Lower leg skin (tissue), 3 donors: ENCODE measurements around the gene SLC25A13.

Experiments
- POLR2A ChIP-seq, 2 donors: fragments of 450-650 bp; IDR thresholded peaks; one replicate each; pipeline ENCODE4 v1.6.1; 2016 to 2017; ENCODE audit warnings: antibody characterized with exemption in 2 of 2, mild to moderate bottlenecking in 1 of 2, moderate library complexity in 1 of 2
- TF ChIP-seq, protein P1 (sequence below), 3 donors: fragments of 450-650 bp; IDR thresholded peaks; one replicate each; pipeline ENCODE4 v1.5.1; 2016; ENCODE audit warnings: antibody characterized with exemption in 3 of 3, mild to moderate bottlenecking in 3 of 3, moderate library complexity in 2 of 3

DNA sequence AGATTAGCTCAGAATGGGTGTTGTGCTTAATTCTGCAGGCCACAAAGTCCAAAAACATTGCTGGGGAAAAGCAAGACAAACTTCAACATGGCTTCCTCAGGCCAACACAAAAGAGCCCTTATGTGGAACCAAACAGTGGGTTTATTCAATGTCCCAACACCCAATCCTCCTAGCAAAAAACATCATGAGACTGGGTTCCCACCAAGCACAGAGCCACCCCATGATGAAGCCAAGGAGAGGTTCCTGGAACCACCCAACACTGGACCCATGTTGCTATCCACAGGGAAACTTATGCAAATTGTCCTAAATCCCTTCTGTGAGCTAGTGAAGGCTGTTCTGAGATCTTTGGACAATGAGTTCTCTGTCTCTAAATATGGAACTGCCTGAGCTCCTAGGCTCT, 24.0 kb downstream of the SLC25A13 start:
- TF ChIP-seq, protein P1, sequence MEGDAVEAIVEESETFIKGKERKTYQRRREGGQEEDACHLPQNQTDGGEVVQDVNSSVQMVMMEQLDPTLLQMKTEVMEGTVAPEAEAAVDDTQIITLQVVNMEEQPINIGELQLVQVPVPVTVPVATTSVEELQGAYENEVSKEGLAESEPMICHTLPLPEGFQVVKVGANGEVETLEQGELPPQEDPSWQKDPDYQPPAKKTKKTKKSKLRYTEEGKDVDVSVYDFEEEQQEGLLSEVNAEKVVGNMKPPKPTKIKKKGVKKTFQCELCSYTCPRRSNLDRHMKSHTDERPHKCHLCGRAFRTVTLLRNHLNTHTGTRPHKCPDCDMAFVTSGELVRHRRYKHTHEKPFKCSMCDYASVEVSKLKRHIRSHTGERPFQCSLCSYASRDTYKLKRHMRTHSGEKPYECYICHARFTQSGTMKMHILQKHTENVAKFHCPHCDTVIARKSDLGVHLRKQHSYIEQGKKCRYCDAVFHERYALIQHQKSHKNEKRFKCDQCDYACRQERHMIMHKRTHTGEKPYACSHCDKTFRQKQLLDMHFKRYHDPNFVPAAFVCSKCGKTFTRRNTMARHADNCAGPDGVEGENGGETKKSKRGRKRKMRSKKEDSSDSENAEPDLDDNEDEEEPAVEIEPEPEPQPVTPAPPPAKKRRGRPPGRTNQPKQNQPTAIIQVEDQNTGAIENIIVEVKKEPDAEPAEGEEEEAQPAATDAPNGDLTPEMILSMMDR (IDR thresholded peaks at IDR 0.05): no peak
- TF ChIP-seq POLR2A (IDR thresholded peaks at IDR 0.05): no peak
